ENCODE measurements around the gene APBA3.
A peak's percentile ranks its signal among the peaks of the same experiment; 100 is the strongest.

Gene APBA3, protein sequence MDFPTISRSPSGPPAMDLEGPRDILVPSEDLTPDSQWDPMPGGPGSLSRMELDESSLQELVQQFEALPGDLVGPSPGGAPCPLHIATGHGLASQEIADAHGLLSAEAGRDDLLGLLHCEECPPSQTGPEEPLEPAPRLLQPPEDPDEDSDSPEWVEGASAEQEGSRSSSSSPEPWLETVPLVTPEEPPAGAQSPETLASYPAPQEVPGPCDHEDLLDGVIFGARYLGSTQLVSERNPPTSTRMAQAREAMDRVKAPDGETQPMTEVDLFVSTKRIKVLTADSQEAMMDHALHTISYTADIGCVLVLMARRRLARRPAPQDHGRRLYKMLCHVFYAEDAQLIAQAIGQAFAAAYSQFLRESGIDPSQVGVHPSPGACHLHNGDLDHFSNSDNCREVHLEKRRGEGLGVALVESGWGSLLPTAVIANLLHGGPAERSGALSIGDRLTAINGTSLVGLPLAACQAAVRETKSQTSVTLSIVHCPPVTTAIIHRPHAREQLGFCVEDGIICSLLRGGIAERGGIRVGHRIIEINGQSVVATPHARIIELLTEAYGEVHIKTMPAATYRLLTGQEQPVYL

DNA sequence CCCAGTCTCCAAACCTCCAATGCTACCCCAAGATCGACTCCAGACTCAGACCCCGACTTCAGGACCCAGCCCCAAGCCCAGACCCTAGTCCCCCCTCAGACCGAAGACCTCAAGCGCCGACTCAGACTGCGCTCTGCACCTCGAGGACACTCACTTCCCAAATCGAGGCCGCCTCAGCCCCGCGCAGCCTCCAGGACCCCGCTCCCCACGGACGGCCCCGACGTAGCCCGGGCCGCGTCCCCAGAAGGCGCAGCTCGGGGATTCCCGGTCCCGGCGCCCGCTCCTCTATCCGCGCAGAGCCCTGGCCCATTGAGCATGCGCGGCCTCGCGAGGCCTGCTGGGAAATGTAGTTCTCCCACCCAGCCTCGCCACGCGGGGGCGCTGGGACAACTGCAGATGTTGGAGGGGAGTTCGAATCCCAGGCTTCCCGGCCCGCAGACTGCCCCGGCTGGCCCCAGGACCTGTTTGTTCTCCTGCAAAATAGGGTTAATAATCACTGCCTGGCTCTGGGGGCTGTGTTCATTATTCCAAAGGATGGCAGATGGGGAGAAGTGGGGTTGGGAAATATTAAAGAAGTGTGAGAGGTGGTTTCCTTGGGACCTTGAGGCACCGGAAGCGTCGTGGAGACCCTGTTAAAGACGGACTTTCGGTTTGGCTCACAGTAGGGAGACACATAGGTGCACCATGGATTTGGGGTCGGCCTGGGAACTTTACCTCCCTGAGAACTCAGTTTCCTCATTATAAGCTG lies at the start of gene APBA3:
TSS of gene APBA3 (minus strand) at position 311 of the 748 bp plus-strand sequence. CDS start 1,428 bp downstream, outside the sequence.
- peak; percentile 97 for DNase-seq

DNA sequence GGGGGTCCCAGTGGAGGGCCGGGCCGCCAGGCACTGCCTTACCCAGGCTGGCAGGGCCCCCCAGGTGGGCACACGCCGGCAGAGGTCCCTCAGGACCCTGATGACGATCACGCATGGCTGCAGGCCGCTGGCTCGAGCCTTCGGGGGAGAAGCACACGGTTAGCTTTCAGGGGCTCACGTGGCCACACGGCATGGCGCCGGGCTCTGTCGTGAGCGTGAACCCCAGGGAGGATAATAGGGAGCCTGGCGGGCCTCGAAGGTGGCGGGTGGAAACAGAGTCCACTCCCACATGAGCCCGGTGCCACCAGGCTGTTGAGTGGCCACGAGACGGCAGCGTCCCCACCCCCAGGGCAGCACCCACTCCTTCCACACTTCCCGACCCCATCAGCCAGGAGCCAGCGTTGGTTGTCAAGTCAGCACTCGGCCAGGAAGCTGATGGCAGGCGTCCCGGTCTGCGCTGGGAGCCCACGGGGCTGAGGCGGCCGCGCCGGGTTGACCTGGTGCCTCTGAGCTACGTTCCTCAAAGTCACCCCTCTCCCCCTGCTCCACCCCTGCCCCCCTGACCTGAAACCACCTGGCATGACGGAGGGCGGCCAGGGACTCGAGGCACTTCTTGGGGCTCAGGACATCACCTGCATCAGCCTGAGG lies 49.3 kb upstream of the APBA3 start:
- DNase-seq = no peak

DNA sequence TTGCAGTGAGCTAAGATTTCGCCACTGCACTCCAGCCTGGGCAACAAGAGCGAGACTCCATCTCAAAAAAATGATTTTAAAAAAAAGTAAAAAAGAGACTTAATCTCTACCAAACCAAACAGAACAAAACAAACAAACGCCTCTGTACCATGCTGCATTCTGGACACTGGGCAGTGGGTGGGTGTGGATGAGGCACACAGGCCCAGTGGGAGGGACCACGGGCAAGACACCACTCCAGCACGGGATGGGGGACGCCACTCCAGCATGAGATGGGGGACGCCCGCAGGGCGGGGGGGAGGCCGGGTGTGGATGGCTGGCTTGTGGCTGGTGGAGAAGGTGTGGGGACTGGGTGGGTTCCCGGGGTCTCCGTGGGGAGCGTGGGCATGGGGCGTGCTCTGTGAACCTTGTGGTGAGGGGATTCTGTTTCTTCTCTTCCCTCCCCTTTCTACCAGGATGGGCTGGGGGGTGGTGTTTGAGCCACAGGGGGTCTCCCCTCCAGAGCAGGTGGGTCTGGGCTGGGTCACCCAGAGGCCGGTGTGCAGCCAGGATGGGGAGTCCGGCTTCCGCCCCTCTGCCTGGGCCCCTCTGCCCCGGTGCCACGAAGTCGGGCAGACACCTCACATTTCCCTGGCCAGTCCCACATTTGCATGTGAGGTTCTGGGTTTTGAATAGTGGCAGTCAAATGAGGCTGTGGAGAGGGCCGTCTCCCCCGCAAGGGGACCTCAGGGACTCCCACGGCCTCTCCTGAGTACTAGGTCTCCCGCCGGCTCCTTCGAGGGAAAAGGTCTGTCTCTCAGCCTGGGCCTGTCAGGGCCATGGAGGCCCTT lies 48.6 kb upstream of the APBA3 start:
- no peak for DNase-seq

DNA sequence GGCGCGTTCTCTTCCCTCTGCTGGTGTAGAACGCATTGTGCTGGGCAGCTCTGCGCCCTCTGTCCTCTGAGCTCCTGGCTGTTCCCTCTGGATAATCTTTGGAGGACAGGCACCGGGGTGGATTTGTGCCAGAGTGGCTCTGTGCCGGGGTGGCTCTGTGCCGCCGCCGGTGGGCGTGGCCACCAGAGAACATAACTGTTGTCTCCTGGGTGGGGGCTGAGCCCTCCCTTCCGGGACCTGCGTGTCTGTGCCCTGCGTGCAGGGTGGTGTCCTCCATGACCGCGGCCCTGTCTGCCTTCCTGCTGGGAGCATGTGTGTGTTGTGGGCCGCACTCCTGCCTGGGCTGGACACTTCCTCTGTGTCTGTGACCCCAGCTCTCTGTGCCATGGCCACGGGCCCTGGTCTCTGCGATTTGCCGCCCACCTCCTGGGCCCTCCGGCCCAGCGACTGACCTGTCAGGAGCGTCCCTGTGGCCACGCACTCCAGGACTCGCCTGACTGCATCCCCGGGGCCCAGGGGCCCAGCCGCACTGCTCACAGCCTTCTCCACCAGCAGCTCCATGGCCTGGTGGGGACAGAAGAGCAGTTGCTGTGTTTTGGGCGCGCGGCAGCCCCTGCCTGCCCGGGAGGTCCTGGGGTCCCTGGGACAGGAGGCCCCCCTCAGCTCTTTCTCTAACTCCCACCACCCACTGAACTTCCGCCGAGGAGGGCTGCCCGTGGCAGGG lies 47.1 kb upstream of the APBA3 start:
- no peak for DNase-seq

DNA sequence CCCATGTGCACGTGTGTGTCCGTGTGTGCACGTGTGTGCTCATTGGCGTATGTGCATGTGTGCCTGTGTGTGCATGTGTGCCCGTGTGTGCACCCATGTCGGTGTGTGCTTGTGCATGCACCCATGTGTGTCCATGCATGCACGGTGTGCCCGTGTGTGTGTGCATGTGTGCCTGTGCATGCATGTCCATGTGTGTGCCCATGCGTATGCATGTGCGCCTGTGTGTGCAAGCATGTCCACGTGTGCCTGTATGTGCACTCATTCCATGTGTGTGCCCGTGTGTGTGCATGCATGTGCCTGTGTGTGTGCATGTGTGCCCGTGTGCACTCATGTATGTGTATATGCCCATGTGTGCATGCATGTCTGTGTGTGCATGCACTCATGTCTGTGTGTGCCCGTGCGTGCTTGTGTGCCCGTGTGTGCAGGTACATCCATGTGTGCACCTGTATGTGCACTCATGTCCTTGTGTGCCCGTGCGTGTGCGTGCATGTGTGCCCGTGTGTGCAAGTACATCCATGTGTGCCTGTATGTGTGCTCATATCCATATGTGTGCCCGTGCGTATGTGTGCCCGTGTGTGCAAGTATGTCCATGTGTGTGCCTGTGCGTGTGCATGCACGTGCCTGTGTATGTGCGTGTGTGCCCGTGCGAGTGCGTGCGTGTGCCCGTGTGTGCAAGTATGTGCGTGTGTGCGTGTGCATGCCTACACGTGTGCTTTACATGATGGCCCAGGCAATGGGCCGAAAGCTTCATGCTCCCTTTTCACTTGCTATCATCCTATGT lies 46.3 kb upstream of the APBA3 start:
- no peak for DNase-seq

DNA sequence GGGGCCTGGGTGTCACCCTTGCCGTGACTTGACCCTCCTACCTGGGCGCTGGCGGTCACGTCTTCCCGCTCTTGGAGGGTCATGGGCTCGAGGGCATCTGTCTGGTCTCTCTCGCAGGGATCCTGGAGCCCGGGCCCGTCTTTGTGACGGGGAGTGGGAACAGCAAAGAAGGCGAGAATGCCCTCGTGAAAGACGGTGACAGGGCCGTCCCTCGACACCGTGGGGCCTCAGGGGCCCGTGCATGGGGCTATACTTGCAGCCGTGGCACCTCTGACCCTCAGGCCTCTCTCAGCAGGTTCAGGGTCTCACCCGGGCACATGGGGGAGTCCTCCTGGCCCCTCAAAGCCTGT lies 45.6 kb upstream of the APBA3 start:
- no peak for DNase-seq

DNA sequence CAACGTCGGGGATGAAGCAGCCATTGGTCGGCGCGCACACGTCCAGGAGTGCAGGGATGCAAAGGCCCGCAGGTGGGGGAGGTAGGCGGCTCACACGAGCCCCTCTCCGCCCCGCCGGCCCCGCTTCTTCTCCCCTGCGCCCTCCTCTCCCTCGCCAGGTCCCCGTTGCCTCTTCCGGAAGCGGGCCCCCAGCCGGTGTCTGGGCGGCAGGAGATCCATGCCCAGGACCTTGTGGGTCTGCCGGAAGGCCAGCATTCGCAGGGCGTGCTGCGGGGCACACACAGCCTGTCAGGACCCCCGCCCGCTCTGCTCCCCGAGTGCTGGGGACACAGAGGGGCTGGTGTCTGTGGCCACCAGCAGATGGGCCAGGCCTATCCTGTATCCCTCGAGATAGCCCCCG lies 44.4 kb upstream of the APBA3 start:
- DNase-seq = no peak

DNA sequence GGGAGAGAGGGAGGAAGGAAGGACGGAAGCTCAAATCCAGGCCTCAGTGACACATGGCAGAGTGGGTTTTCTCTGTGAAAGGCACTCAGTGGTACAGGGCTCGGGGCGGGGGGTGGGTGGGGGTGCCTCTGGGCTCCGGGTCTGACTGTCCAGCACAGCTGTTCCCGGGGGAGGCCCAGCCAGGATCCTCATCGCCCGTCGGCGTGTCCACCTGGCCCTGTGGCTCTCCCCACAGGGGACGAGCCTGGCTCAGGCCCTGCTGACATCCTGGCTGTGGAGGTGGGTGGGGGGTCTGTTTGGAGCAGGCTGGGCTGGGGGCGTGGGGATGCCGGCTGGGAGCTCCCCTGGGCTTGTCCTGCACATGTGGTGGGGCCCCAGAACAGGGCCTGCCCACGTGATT lies 42.9 kb upstream of the APBA3 start:
- no peak for DNase-seq

DNA sequence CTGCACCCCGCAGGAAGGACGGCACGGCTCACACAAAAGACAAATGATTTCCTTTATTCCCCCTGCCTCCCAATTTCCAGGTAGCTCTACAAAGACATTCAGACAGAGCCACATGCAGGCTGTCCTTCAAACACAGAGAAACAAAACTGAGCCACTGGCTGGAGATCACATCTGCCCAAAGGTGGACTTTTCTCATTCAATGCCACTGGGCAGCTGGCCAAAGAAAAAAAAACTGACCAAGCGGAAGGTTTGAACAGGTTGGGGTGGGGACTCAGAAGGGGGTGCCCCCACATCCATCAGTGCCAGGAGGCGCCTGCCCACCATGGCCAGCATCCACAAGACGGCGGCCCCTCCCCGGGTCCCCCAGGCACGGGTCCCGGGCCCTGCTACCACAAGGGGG lies 42.5 kb upstream of the APBA3 start:
- no peak for DNase-seq

DNA sequence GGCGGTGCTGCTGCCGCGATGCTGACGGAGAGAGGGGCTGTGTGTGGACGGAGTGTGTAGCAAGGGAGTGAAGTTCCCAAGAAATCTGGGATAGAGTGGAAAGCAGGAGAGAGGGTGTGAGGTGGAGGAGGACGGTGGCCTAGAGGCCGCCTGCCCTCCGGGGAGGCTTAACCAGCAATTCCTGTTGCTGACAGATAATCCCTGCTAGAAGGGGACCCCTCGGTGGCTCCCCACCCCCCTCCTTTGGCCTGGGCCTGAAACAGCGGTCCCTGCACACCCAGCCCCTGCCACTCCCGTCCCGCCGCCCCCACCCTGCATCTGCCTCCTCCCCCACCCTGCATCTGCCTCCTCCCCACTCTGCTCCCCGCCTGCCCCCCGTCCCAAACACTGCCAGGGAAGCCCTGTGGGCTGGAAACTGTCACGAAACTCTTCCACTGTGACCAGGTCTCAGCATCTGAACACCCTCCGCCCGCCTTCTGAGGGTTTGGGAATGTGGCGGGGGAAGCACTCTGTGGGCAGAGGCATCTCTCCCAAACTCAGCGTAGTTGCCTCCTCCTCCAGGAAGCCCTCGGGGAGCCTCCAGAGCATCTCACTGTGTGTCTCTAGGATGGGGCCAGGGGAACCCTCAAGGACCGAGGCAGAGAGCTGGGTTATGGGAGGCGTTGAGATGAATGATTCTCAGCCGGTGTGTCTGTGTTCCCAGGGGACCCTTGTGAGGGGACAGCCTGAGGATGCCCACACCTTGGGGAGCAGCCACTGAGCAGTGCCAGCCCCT lies 41.8 kb upstream of the APBA3 start:
- no peak for DNase-seq

DNA sequence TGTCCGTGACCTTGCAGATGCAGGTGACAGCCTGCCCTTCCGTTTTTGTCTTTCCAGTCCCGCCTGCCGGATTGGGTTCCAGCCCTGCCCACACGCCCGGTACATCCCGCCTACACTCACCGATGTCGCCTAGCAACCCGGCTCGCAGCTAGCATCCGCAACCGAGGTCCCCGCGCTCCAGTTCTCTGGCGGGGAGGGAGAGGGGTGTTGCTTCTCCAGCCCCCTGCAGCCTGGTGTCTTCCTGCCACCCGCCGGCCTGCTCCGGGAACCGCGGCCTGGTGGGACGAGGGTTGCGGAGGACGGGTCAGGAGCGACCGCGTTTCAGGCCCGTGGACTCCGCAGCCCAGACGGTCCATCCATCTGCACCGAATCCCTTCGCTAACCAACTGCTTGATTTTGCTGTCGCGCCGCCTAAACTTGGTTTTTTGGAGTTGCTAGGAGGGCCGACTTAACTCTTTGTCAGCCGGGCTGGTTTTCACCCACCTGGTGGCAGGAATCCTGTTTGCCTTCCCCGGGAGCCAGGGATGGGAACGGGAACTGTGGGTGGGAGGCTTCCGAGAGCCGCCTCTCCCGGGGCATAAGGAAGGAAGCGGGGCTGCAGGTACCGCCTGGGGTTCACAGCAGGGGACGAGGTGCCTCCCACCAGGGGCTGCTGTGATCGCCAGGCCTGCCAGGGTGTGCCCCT lies 40.1 kb upstream of the APBA3 start:
- DNase-seq = peak; percentile 58

DNA sequence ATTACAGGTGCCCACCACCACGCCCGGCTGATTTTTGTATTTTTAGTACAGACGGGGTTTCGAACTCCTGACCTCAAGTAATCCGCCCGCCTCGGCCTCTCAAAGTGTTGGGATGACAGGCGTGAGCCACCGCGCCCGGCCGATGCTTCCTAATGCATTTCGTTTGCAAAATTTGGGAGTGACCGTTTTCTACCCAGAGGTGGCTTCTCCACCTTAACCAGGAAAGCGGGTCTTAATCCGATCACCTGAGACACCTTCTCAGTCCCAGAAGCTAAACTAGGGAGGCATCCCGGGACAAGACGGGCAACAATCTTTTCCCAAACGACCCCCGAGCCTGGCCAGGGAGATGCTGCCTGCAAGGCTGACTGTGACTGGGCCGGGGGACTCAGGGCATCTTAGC lies 39.5 kb upstream of the APBA3 start:
- DNase-seq = no peak

DNA sequence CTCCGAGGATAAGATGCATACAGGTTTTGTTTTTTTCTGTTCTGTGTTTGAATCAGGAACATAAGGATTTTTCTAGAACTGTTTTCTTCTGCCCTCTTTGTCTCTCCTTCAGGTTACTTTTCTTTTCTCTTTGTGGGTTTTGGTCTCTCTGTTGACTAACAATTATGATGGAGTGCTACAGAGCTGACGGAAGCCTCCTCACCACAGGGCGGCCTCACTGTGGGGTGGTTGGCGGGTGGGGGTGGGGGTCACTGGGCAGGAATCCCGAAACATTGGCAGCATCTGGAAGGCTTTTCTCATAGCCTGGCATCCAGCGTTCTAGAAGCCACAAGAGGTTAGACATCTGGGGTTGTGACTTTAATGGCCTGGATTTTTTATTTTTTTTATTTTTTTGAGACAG lies 36.6 kb upstream of the APBA3 start:
- no peak for DNase-seq

DNA sequence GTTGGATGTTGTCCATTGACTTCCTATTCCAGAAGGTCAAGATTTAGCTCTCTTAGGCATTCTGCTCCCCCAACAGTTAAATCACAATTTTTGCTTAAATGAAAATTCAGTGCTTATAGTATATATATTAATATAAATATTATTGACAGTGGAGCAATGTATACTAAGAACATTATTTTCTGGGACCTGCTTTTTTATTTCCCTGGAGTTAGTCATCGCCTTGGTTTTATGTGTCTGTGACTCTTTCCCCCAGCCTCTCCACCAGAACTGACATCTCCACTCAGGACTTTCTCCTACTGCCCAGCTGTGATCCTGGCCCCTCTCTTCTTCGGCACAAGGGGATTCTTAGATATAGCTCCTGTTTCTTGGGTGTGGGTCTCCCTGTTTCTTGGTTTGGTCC lies 34.9 kb upstream of the APBA3 start:
- DNase-seq = no peak

DNA sequence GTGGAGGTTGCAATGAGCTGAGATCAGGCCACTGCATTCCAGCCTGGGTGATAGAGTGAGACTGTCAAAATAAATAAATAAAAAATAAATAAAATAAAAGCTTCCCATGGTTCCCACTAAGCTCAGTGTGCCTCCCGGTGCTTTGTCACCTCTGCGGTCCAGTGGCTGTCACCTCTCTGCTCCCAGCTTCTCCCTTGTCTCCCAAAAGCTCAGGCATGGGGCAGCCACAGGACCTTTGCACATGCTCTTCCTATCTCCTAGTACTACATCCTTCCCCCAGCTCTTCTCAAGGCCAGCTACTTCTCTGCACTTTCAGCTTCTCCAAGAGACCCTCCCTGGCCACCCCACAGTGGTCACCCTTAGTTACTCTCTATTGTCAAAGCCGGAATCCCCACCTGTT lies 32.3 kb upstream of the APBA3 start:
- no peak for DNase-seq

DNA sequence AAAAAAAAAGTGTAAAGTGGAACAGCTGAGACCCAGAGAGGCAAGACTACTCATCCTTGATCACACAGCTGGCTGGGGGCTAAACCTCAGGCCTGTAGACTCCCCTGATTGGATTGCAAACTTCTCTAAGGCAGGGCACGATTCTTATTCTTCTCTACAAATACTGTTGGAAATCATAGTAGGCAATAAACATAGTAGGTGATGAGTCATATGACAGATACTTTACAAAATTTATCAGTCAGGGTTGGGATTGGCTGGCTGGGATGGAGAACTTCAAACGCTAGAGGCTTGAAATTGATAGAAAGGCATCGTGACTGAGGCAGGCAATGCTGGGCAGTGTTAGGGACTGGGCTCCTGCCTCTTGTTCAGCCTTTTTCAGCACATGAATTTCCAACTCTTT lies 30.6 kb upstream of the APBA3 start:
- DNase-seq = no peak

DNA sequence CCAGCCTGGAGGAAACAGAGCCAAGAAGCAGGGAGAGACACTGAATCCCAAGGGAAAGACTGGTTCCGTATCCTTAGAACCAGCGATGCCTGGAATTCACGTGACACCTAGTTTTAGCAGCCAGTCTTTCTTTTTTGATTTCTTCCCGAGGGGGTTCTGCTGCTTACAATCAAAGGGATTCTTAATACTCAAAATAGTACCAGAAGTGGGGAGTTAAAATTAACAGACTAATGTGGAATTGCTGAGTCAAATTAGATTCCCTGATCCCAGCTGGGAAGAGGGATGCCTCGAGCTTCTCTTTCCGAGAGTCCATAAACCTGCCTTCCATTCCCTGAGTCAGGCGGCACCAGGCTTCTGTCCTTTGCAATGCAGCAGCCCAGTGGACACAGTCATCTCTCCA lies 29.4 kb upstream of the APBA3 start:
- no peak for DNase-seq

DNA sequence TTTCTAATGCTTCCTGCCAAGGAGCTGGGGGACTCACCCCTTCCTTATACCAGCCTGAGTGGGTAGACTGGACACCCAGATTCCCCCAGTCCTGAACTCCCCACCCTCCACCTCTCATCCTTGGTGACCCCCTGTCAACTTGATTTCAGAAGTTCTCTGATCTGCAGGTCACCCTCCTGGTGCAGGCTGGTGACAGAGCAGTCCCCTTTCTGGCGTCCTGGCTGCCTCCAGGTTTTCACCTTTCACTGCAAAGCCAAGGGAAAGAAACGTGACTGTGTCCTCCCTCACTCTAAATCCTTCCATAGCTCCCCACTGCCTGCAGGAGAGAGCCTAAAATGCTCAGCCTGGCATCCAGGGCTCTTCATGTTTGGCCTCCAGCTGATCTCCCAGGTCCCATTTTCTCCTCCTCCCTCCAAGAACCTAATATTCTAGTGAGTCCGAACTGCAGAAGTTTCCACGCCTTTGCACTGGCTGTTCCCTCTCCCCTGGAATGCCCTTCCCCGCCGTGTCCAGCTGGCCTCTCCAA lies 28.8 kb upstream of the APBA3 start:
- DNase-seq = no peak

DNA sequence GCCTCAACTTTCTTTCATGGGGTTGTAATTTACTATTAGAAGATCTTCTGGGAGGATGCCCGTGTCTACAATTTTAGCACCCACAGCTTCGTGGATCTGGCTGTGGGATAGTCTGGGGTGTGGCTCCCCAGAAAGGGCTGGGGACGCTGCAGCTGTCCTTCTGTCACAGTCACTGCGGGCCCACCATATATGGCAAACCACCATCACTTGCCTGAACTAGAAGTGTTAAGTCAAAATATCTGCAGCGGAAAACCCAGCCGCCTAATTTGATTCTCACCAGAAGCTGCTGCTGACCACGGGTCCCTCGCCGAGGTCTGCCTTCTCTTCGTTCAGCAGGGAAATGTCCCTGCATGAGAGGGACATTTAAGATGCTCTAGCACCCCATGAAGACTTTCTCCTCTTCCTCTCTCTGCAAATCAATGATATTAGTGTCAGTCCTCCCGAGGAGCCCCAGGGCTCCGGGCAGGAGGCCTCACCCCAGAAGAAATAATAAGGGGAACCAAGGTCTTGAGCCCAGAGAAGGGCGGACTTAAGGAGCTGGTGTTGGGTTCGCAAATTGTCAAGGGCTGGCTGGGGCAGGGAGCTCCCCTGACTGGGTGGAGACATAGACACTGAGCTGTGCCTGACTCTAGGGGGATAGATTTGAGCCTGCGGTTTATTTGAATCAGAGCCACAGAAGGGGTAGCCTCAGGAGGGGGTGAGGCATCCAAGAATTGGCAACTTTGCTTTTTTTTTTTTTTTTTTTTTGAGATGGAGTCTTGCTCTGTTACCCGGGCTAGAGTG lies 27.7 kb upstream of the APBA3 start:
- DNase-seq = no peak

All from stimulated activated CD4-positive, alpha-beta T cell treated with anti-CD3 and anti-CD28 coated beads, Interleukin-4, amount 100 ng/mL, for 1 hour (primary cell).